IPS DF 4.7 (cell line): ENCODE measurements around the gene TNFRSF21.

Experiments
- DNase-seq: peaks from one replicate; pipeline ENCODE4 v3.0.0-alpha.2; 2013; ENCODE audit warnings: low spot score; ENCODE audit errors: extremely low read depth

The TNFRSF21 gene

DNA sequence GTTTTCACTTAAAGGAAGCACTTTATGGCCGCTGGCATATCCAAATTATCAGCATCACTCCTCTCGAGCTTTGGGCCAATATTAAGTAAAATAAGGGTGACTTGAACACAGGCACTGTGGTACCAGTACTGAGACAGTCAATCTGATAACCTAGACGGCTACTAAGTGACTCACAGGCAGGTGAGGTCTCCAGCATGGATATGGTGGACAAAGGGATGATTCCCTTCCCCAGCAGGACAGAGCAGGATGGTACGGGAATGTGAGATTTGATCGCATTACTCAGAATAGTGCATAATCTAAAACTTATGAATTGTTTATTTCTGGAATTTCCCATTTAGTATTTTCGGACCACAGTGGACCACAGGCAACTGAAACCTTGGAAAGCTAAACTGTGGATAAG, 55.7 kb downstream of the TNFRSF21 start:
- no peak for DNase-seq

DNA sequence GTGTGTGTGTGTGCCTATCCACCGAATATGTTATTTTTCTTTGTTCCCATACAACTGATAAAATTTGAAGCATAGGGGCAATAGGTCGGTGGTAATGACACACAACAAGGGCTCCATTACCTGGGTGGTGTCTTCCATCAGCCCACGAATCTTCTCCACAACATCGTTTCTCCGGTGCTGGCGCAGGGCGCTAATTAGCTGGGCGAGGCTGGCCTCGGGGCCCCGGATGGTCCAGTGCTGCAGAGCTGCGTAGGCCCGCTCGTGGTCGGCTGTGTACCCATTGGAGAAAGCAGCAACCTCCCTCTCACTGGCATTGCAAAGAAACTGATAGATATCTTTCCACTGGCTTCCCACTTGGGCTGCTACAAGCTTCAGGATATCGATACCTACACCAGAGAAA, 56.6 kb downstream of the TNFRSF21 start:
- no peak for DNase-seq

DNA sequence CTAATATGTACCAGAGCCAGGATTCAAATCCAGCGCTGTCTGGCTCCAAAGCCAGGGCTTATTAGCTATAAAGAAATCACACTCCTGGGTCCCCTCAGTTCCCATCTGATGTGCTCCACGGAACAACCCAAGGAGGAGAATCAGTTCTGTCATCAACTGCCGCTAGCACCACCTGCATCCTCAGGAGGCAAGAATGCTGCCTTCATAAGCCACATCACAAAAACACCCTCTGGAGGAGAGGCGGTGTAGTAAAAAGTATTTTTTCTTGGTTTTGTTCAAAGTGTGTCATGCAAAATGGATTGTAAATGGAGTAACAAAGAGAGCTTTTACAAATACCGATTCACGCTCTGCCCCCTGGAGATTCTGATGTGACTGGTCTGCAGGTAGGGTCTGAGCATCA, 57.1 kb downstream of the TNFRSF21 start:
- DNase-seq: no peak

DNA sequence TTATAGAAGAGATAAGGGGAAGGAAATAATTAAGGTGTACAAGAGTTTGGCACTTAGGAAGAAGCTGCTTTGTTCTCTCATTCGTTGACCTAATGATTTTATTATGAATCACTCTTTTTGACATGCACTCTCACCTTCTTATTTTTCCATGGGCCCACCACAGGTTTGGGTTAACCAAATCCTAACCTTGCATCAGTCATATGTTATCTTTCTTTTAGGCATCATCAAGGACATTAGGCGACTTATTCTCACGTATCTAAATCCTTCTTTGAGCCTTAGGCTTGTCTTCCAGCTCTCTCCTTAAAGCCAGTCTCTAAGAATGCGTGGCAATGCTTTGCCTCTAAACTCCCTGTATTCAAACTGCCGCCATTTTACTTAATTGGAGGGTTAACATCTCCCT, 58.3 kb downstream of the TNFRSF21 start:
- DNase-seq: no peak

DNA sequence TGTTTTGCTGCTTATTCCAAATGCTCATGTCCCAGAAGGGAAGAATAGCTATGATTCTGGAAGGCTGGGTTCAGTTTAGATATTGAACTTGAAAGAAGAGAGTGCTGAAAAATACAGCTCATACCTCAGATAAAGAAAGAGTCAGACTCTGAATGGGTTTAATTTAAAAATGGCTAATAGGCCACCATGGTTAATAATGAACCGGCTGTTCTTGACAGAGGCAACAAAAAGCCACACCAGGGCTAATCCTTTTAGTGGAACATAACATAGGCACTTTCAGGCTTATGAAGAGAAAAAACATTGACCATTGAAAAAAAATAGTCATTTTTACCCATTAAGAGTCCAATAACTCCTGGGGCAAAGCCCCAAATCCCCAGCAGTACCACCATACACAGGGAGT, 59.4 kb downstream of the TNFRSF21 start:
- DNase-seq: no peak

DNA sequence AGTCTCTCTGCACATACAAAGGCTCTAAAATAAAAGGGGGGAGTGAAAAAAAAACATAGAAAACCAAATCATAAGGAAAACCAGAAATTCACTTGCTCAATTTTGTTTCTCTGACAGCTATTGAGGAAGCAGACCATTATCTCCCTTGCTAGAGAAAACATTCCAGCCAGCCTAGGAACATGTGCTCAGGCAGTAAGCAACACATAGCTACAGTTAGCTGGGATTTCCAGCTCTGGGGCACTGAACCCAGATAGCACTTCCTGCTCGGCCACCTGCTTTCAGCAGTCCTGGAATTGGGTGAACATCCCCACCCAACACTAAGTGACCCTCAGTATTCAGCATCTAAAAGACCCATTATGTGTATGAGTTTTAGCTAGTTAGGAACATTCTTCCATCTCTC, 61.3 kb downstream of the TNFRSF21 start:
- DNase-seq: no peak

DNA sequence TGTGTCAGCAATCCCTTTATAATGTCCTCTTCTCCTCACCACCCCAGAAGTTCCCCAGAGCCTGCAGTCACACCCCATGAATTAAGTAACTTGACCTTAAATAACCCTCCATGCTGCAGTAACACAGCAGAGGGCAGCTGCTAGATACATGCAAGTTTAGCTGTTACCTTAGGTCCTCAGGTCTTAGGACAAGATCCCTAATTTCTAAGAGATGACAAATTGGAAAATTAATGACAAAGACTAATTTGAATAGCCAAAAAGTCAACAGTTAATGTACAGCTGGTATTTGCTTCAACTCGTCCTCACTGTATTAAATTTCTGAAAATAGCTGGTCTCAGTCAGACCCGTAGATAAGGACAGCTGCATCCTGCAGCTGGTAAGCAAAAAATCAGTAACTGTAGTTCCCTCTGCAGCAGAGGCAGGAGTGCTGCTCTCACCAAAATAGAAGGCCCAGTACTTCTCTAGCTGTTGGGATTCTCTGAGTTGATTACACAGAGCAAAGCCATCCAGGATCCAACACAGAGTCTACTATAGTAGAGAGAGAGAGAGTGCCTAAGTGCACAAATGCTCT, 62.4 kb downstream of the TNFRSF21 start:
- DNase-seq: no peak

DNA sequence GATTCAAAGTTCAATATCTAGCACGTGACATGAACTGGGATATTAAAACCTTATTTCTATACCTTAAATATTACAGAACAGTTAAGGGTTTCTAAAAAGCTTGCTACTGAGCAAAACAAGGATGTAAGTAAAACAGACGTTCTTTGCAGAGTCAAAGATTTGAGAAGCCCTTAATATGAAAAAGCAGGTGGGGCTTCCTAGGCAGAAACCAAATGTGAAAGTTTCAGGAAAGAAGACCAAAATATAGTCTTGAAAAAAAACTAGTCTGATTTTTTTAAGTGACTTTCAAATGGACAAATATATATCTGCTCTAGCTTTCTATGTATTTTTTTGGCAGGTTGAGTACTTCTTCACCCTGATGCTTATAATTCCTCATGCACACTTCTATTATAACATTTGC, 63.2 kb downstream of the TNFRSF21 start:
- DNase-seq: no peak

DNA sequence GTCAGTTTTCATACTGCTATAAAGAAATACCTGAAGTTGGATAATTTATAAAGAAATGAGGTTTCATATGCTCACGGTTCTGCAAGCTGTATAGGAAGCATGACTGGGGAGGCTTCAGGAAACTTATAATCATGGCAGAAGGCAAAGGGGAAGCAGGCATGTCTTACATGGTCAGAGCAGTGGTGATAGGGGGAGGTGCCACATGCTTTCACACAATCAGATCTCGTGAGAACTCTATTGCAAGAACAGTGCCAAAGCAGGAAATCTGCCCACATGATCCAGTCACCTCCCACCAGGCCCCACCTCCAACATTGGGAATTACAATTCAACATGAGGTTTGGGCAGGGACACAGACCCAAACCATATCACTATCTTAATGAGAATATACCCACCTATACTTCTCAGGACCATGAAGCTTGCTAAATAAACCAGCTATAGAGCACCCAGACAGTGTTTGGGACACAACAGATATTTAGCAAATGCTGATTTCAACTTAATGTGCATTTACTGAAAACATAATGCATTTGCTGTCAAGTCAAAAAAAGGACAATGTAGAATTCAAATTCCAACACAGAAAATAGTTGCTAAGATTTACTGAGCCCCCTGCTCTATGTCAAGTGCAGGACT, 63.8 kb downstream of the TNFRSF21 start:
- DNase-seq: no peak

DNA sequence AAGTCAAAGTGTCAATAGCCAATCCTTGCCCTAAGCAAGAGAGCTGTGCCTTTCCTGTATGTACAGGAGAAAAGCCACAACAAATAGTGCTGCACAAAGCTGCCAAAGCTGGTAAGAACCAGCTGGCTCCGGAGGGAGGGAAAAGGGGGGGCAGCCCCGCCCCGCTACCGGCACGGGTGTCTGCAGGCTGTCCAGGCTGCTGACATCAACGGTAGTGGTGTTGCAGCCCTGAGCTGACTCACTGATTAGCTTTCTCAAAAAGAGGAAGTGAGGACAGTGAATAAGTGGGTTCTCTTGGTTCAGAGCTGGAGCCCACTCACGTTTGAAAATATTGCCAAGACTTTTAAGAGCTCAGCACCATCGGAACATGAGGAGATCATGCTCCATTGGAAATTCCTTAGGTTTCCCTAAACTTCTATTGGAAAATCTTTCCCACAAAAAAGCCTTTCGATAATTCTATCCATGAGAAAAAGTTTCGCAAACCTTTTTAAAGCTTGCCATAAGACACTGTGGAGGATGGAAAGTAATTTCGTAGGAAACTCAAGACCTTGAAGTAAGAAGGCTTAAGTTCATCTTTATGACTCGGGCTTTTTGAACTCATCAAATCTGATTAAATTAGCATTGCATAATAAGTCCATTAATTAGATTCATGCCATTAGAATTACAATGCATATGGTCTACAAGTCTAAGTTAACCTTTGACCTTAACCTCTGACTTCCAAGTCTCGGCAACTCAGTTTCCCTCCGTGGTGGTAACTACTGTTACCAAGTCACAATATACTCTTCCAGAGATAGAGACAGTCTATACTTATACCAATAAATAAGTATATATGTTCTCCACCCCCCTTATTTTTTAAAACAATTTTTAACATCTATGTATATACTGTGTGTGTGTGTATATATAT, 67.0 kb downstream of the TNFRSF21 start:
- no peak for DNase-seq

DNA sequence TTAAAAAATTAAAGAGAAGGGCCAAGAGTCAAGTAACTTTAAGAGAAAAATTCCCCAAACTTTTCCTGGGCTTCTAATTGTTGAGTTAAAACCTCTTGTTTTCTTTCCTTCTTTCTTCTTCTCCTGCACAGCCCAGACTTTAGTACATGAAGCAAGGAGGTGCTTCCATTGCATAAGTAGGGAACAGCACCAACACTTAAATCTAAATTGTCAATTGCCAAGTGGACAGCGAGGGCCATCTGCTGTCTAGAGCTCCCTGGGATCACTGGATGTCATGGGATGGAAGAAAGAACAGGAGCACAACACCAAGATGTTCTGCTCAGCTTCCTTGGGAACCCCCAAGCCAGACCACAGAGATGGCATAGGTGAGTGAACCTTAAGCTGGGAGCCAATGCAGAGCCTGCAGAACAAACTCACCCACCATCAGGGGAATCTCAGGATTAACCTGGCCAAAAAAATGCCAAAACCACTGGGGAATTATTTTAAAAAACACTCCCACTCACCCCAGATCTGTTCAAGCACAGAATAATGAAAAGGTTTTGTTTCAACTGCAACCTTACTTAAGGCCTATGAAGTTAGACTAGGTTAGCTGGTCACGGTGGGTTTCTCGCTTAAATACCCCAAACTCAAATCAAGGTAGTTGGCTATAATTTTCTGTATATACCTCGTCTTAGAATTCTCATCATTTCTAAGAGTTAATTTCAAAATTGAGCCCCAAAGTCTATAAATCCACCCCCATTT, 67.8 kb downstream of the TNFRSF21 start:
- DNase-seq: no peak

DNA sequence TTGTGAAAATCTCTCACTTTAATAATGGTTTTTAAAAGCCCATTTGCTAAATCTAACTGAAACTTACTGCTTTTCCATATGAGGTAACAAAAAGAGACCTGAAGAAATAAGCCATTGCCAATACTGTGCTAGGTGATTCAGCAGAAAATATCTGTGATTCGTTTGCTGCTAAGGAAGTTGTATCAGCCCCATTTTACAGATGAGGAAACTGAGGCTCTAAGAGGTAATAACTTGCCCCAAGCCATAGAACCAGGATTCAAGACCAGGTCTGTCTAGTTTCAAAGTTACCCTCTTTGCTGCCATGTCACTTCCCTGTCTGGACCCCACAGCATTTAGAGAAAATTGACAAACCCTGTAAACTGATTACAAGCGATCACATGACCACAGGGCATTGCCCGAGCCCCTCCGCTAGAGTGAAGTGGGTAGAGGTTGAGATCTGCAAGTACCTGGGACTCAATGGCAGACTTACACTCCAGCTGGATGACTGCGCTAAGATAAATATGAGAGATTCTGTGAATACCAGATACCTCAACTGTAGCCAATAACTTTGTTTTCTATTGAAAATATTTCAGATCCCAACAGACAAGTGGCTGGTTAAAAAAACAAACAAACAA, 69.3 kb downstream of the TNFRSF21 start:
- no peak for DNase-seq

DNA sequence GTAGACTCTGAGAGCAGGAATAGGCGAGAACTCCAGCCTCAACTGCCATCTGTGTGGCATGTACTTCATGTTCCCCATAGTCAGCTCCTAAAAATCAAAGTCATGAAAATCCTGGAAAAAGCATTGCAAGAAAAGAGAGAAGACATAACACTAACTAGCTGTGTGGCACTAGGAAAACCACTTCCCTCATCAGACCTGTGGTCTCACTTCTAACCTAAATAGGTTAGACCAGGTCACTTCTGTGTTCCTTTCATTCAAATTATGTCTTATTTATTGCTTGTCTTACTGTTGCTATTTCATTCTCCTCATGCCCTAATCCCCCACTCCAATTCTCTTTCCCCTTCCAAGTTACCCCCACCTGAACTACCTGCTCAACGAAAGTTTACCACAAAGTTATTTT, 70.2 kb downstream of the TNFRSF21 start:
- no peak for DNase-seq

DNA sequence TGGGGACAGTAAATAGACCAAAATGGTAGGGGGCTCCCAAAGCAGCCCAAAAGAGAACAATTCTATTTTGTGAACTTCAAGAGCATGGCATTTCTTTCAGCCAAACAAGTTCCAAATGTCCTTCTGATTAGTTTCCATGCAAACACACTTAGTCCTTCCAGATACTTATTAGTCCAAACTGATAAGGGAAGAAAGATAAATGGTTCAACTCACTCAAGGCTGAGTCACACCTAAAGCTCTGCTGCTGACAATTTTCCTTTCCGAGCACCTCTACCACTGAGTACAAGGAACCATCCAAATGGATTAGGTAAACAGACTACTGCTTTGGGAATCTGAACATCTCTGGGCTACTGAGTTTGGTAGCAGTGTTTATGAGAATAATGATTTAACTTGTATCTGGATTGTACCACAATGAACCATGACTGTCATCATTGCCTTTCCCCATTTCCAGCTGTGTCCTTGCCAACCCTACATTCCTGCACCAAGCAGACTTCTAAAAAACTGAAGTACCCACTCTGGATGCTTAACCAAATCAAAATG, 71.2 kb downstream of the TNFRSF21 start:
- DNase-seq: no peak

DNA sequence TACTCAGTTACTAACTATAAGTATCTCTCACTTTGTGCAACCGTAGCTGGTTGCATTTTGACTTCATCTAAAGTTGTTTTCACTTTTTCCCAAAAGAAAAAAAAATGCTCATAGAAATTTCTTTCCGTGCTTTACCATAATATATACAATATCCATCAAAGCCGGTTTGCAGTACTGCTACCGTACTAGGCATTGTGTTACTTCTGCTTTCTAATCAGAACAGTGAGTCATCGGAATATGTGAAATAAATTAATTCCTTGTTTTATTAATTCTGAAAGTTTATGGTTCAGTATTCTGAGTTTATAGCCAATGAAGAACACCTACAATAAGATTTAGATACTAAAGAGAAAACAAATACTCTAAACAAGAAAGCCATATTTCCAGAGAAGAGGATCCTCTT, 72.5 kb downstream of the TNFRSF21 start:
- DNase-seq: no peak

DNA sequence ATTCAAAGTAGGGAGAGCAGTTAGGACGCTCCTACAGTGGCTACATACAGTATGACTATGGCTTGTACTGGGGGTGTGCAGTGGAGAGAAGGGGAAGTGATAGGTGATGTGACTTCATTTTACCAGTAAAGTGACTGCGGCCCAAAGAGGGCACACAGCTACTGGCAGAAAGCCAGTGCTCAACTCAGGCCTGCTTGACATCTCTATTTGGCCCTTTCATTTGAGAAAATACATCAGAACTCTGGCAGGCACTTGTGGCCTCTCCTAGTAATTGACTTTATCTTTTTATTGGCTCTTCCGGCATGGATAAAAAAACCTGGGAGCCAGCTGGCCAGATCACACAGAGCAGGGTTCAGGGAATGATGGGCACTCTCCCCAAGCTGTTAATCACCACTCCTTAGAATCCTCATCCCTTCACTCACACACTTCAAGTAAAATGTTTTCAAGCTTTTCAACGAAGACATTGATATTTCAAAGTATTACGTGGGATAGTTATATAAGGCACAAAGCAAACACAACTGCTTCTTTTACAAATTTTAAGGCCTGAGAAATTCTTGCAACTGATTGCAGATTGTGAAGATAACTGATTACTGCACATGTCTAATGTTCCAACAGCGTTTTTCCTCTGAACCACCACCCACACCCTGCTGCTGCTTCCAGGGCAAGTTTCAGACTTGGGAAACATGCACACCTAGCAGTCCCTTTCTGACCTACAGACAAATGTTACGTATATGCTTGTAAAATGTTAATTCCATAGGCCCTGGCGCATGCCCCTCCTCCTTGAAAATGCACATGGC, 73.5 kb downstream of the TNFRSF21 start:
- no peak for DNase-seq

DNA sequence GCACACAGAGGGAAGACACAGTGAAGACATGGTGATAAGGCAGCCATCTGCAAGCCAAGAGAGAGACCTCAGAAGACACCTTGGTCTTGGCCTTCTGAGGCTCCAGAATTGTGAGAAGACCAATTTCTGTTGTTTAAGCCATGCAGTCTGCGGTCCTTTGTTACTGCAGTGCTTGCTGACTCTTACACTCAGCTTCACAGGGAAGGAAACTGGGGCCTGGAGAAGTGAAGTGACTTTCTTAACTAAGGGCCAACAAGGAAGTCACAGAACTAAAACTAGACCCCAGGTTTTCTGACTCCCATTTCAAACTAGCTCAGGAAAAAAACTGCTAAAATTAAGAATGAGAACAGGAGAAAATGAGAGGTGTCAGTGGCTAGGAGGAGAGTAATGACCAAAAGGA, 74.3 kb downstream of the TNFRSF21 start:
- no peak for DNase-seq

DNA sequence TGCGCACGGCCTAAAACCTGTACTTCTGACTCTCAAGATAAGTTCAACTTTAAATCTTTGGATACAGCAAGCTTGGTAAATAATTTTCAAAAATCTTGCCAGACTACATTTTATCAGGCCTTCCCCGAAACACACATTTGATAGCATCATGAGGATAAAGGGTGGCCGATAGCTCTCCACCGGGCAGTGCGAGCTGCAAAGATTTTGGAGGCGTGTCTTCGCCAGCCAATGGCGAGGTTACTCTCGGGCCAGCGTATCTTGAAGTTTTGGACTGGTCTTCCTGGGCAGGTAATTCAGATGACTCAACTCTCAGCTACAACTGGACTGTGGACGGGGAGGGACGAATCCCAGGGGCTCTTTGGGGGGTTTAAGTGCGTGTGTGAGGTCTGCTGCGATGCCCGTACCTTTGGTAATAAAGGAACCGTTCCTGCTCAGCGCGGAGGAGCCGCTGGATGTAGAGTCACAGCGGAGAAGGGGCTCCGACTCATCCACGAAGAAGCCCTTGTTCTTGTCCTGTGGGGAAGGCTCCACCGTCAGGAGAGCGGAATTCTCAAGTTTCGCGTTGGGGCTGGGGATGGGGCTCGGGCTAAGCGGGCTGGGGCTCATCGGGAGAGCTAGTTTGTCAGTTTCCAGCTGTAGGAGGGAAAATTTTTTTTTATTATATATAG, 75.3 kb downstream of the TNFRSF21 start:
- no peak for DNase-seq

DNA sequence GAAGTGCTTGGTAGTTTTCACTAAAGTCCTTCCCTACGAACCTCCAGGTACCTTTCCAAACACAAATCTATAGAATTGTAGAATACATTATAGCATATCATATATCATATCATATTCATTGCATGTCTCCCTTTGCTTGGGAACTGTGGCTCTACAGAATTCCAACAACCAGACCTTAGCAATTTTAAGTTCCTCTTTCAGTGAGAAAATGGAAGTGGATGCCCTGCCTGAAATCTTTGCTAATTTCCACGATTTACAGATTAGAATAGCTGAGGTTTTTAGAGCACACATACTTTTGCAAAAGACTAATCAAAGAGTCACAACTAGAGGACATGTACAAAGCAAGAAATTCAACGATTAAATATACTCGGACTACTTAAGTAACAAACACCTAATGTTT, 78.6 kb downstream of the TNFRSF21 start:
- DNase-seq: no peak

DNA sequence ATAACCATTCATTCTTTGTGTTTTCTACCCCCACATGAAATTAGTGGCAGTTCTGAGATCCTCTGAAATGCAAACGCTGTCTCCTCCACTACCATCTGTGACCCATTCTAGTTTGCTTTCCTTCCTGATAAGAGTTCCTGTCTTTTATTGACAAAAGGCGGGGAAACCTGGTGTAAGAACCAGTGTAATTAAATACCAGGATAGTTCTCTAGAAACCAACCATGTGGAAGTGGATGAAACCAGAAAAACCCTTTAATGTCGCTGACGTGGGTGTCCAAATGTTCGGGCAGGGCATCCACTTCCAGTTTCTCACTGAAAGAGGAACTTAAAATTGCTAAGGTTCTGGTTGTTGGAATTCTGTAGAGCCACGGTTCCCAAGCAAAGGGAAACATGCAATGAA, 79.1 kb downstream of the TNFRSF21 start:
- no peak for DNase-seq
